KBM-7 (cell line): Measurements from ENCODE around the gene UBE3B.

Experiments used
- DNase-seq: peaks from one replicate; pipeline ENCODE4 v3.0.0-alpha.2; 2015
- in situ Hi-C: fragments of 300-500 bp; cut with MboI; formaldehyde crosslinking; loops from 2 replicates; pipeline ENCODE4 v1.14.3; 2020; ENCODE audit warnings: low sequenced_read_pairs, low pct_unique_long_range_greater_than_20kb, mixed read lengths

The UBE3B gene

GRCh38 chr12:109558374-109559199 lies 81.2 kb downstream of the UBE3B start:
- no peak for DNase-seq
- in situ Hi-C loops, result no loop called here

- in situ Hi-C loops, result no loop called here
- DNase-seq, result no peak
Observed at GRCh38 chr12:109559200-109559505, 81.7 kb downstream of the UBE3B start.

GRCh38 chr12:109559601-109560000 lies 82.2 kb downstream of the UBE3B start:
- DNase-seq, result no peak
- in situ Hi-C loops, result no loop called here

GRCh38 chr12:109560867-109561710 lies 83.7 kb downstream of the UBE3B start:
- DNase-seq, result no peak
- in situ Hi-C loops, result no loop called here

- in situ Hi-C loops, result no loop called here
- no peak for DNase-seq
Observed at GRCh38 chr12:109561711-109562030, 84.2 kb downstream of the UBE3B start.

GRCh38 chr12:109562871-109563270 lies 85.4 kb downstream of the UBE3B start:
- in situ Hi-C loops, result no loop called here

GRCh38 chr12:109563291-109564284 lies 86.2 kb downstream of the UBE3B start:
- in situ Hi-C loops, result no loop called here
- no peak for DNase-seq

More at GRCh38 chr12:109562871-109563270, 85.4 kb downstream of the UBE3B start:
- no peak for DNase-seq

- in situ Hi-C loops, result no loop called here
- no peak for DNase-seq
Observed at GRCh38 chr12:109566424-109566823, 89.0 kb downstream of the UBE3B start.

- in situ Hi-C loops, result no loop called here
- DNase-seq, result no peak
Observed at GRCh38 chr12:109567296-109567695, 89.9 kb downstream of the UBE3B start.

GRCh38 chr12:109567967-109568366 lies 90.5 kb downstream of the UBE3B start:
- no peak for DNase-seq
- in situ Hi-C loops, result no loop called here

GRCh38 chr12:109568486-109568885 lies 91.1 kb downstream of the UBE3B start:
- in situ Hi-C loops, result no loop called here
- no peak for DNase-seq

GRCh38 chr12:109571773-109572505 lies 94.5 kb downstream of the UBE3B start:
- in situ Hi-C loops, result no loop called here
- no peak for DNase-seq

GRCh38 chr12:109572506-109572845 lies 95.0 kb downstream of the UBE3B start:
- in situ Hi-C loops, result no loop called here
- DNase-seq, result peak; percentile 9

GRCh38 chr12:109573029-109573913 lies 95.8 kb downstream of the UBE3B start, which contains the start of the genes MMAB and MVK:
MMAB (minus strand) TSS chr12:109573504; CDS start chr12:109573480, 24 bp downstream.
MVK (plus strand) TSS chr12:109573794; CDS start chr12:109574823, 1,029 bp downstream.
- in situ Hi-C loops, result no loop called here
- peak; percentile 99 for DNase-seq

- in situ Hi-C loops, result no loop called here
- DNase-seq, result no peak
Observed at GRCh38 chr12:109573914-109574244, 96.4 kb downstream of the UBE3B start.

GRCh38 chr12:109575683-109576082 lies 98.2 kb downstream of the UBE3B start:
- no peak for DNase-seq
- in situ Hi-C loops, result no loop called here

GRCh38 chr12:109577311-109577710 lies 99.9 kb downstream of the UBE3B start:
- in situ Hi-C loops, result no loop called here
- DNase-seq, result no peak

GRCh38 chr12:109578330-109578927 lies 101.0 kb downstream of the UBE3B start:
- DNase-seq, result no peak
- in situ Hi-C loops, result no loop called here
